Measurements from ENCODE around the gene IGFBP2. TPM values are rescaled to one million over a fixed set of nuclear protein-coding genes. Genes with fewer than 3 reads are reported as not detected.

IGFBP2 gene
- total RNA-seq, 1 experiment from 2014 or later: 363 TPM

DNA sequence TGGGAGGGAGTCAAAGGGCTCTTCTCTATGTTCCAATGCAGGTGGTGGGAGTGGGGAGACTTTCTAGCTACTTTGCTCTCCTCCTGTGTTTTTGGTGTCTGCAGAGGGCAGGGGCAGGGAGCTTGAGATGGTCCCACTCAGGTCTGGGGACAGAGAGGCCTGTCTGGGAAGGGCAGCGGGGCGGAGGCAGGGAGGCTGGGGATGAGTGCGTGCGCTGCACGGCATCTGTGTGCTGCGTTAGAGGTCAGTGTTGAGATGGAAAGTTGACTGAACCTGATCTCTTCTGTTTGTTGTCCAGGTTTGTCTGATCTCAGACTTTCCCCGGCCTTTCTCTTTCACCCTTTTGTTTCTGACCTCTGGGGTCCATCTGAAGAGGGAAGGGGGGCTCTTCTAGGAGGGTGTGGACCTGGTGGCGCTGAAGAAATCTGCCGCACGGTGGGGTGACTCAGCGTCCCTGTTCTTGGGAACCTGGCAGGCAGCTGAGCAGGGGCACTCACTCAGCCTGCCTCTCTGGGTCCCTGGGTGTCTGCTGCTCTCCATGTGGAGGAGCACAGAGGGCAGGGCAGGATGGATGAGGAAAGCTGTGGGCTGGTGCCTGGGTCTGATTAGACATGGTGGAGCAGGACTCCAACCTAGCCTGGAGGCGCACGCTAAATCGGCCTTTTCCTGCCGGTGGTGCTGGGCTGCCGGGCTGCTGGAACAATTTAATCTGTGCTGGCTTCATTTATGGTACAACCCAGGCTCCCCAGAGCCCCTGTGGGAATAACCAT lies 24.1 kb downstream of the IGFBP2 start:
- Histone ChIP-seq H3K9ac (ENCODE audit: extremely low read depth, insufficient read length, low read length) (no peak overlapping the region), H2AFZ (ENCODE audit: low read length) (no peak overlapping the region), H3K79me1 (ENCODE audit: insufficient read depth, low read depth, low read length, poor library complexity, severe bottlenecking) (peaks cover 8% of the 10 kb centered on the region), H4K8ac (replicated peaks; ENCODE audit: insufficient read length, low read depth, low read length) (no peak overlapping the region), H3K27ac (ENCODE audit: insufficient read length, low read depth, low read length) (no peak overlapping the region), H3K27me3 (ENCODE audit: insufficient read depth, low read length) (no peaks in the 10 kb centered on the region), H4K20me1 (ENCODE audit: control insufficient read depth, insufficient read depth, insufficient read length) (no peaks in the 10 kb centered on the region), H2BK20ac (ENCODE audit: low read depth, low read length, poor library complexity, severe bottlenecking) (no peak overlapping the region), H4K91ac (ENCODE audit: insufficient read length, low read depth, low read length) (no peak overlapping the region), H2AK5ac (ENCODE audit: insufficient read length, low read length) (no peak overlapping the region), H3K4ac (ENCODE audit: low read depth, low read length) (no peak overlapping the region), H3K23me2 (ENCODE audit: insufficient read length, low read depth, low read length, poor library complexity, severe bottlenecking) (no peaks in the 10 kb centered on the region), H3K9me3 (ENCODE audit: control insufficient read depth, low read depth, low read length) (no peaks in the 10 kb centered on the region), H3K23ac (ENCODE audit: insufficient read length, low read depth, low read length) (no peak overlapping the region), H4K5ac (ENCODE audit: insufficient read length, low read depth, low read length) (no peak overlapping the region), H2BK120ac (ENCODE audit: low read depth, low read length, poor library complexity, severe bottlenecking) (no peak overlapping the region), H3T11ph (ENCODE audit: low read length) (no peak overlapping the region), H2BK12ac (ENCODE audit: insufficient read length, low read depth, low read length) (no peak overlapping the region), H3K56ac (ENCODE audit: insufficient read length, low read depth, low read length) (no peak overlapping the region), H2BK5ac (ENCODE audit: insufficient read length, low read length) (no peak overlapping the region), H3K4me1 (ENCODE audit: insufficient read depth, low read length) (no peaks in the 10 kb centered on the region), H2BK15ac (ENCODE audit: low read depth, low read length) (no peak overlapping the region), H3K14ac (ENCODE audit: insufficient read depth, low read length) (no peak overlapping the region; the same call in 1 of the 2 replicates), H3K79me2 (ENCODE audit: insufficient read depth, low read length) (peaks cover 16% of the 10 kb centered on the region; the same call in 1 of the 2 replicates), H3K18ac (ENCODE audit: insufficient read length, low read depth, low read length) (no peak overlapping the region), H3K4me2 (ENCODE audit: insufficient read depth, insufficient read length, low read length) (no peak overlapping the region)
- Mint-ChIP-seq H3K4me1 (peaks cover 26 to 35% of the 10 kb centered on the region in 2 experiments), H3K36me3 (ENCODE audit: insufficient read depth in 1 of 3, low read depth in 3 of 3) (peaks cover 41 to 75% (median 58%) of the 10 kb centered on the region in 3 experiments), H3K27ac (peak overlapping the region; percentile 49 to 93 (median 85); a peak in 5 of 7 replicates), H3K27me3 (ENCODE audit: low read depth) (no peaks in the 10 kb centered on the region), H3K4me3 (no peak overlapping the region), H3K9me3 (no peaks in the 10 kb centered on the region)
- no CpG with 5 or more reads among the region's 16 CpGs for WGBS (ENCODE audit: extremely low coverage, insufficient read length, low lambda C conversion rate)
- no peak for TF ChIP-seq CTCF (conservative IDR thresholded peaks at IDR 0.05)
- no peak for DNase-seq
